IMR-90 (cell line): ENCODE results near the gene C11orf21. TPM values are rescaled to one million over a fixed set of nuclear protein-coding genes. Genes with fewer than 3 reads are reported as not detected.

Source experiments
- ATAC-seq: fragments of 200-7000 bp; cut with Tn5 transposase; 2 replicates; pipeline ENCODE4 v1.9.1; 2020; ENCODE audit warnings: low read depth, mild to moderate bottlenecking, moderate library complexity
- BruUV-seq: library from RNA; stranded (reverse); fragments of 400-500 nt; replicated peaks from 2 replicates; lab custom pipeline; 2021; lab: Mats Ljungman, UMichigan
- CTCF ChIA-PET: fragments of 300-600 bp; formaldehyde crosslinking; extraction: SDS; loops from one replicate; lab custom pipeline; 2021; ENCODE audit warnings: antibody characterized with exemption; lab: Yijun Ruan, JAX
- POLR2A ChIA-PET: fragments of 300-600 bp; sonication (Branson Sonifier 250); formaldehyde crosslinking; loops from one replicate; lab custom pipeline; 2022; ENCODE audit warnings: antibody characterized with exemption; ENCODE audit not compliant: unreplicated experiment; lab: Charles Lee
- DNase-seq: peaks from one replicate; pipeline ENCODE4 v3.0.0; 2013
- H2AFZ ChIP-seq: replicated peaks from 2 replicates; pipeline ENCODE3; 2013; ENCODE audit warnings: low read length, mild to moderate bottlenecking; ENCODE audit not compliant: poor library complexity
- H2AK5ac ChIP-seq: 2 replicates; pipeline ENCODE4 v1.6.1; 2013; ENCODE audit warnings: low read depth, low read length, inconsistent platforms
- H2AK9ac ChIP-seq: replicated peaks from 2 replicates; pipeline ENCODE3; 2013; ENCODE audit warnings: mild to moderate bottlenecking, low read depth, low read length, moderate library complexity; ENCODE audit not compliant: poor library complexity
- H2BK120ac ChIP-seq: 2 replicates; pipeline ENCODE4 v1.6.1; 2013; ENCODE audit warnings: low read depth, low read length, inconsistent platforms
- H2BK15ac ChIP-seq: 3 replicates; pipeline ENCODE4 v1.6.1; 2013; ENCODE audit warnings: low read depth, low read length, inconsistent platforms
- H2BK20ac ChIP-seq: 2 replicates; pipeline ENCODE4 v1.6.1; 2013; ENCODE audit warnings: low read depth, mild to moderate bottlenecking, inconsistent platforms, low read length, moderate library complexity
- H2BK5ac ChIP-seq: 2 replicates; pipeline ENCODE4 v1.6.1; 2013; ENCODE audit warnings: mild to moderate bottlenecking, low read depth, low read length, inconsistent platforms; ENCODE audit not compliant: poor library complexity, severe bottlenecking
- H3K14ac ChIP-seq: replicated peaks from 2 replicates; pipeline ENCODE4 v1.6.1; 2013; ENCODE audit warnings: low read depth, low read length, inconsistent platforms
- H3K18ac ChIP-seq: 2 replicates; pipeline ENCODE4 v1.6.1; 2013; ENCODE audit warnings: low read depth, low read length, control low read depth
- H3K23ac ChIP-seq: 2 replicates; pipeline ENCODE4 v1.6.1; 2013; ENCODE audit warnings: low read depth, low read length, inconsistent platforms
- H3K27ac ChIP-seq: 2 replicates; pipeline ENCODE4 v1.5.1; 2013; ENCODE audit warnings: mild to moderate bottlenecking, control low read depth, low read length; ENCODE audit not compliant: insufficient read depth
- H3K27me3 ChIP-seq: 2 replicates; pipeline ENCODE4 v1.6.1; 2013; ENCODE audit warnings: low read length; ENCODE audit not compliant: control insufficient read depth, insufficient read depth
- H3K36me3 ChIP-seq: 2 replicates; pipeline ENCODE4 v1.6.1; 2013; ENCODE audit warnings: low read length, mixed read lengths; ENCODE audit not compliant: control insufficient read depth, insufficient read depth
- H3K4ac ChIP-seq: 2 replicates; pipeline ENCODE4 v1.6.1; 2013; ENCODE audit warnings: low read depth, low read length, inconsistent platforms
- H3K4me1 ChIP-seq: 2 replicates; pipeline ENCODE4 v1.6.1; 2013; ENCODE audit warnings: low read length, mixed read lengths; ENCODE audit not compliant: control insufficient read depth, insufficient read depth
- H3K4me2 ChIP-seq: 2 replicates; pipeline ENCODE4 v1.6.1; 2013; ENCODE audit warnings: low read depth, mild to moderate bottlenecking, control low read depth, low read length, moderate library complexity
- H3K4me3 ChIP-seq: 2 replicates; pipeline ENCODE4 v1.5.1; 2013; ENCODE audit warnings: low read depth, mild to moderate bottlenecking, control low read depth, low read length, moderate library complexity; ENCODE audit not compliant: insufficient read depth
- H3K56ac ChIP-seq: 2 replicates; pipeline ENCODE4 v1.6.1; 2013; ENCODE audit warnings: low read length, inconsistent platforms; ENCODE audit not compliant: insufficient read depth; ENCODE audit errors: extremely low read depth
- H3K79me1 ChIP-seq, 2 experiments: 2 replicates each; pipeline ENCODE4 v1.6.1; 2013; ENCODE audit warnings: low read length in 2 of 2, inconsistent platforms in 1 of 2, low read depth in 1 of 2
- H3K9ac ChIP-seq: 2 replicates; pipeline ENCODE4 v1.6.1; 2013; ENCODE audit warnings: low read depth, low read length, control low read depth
- H3K9me1 ChIP-seq: 2 replicates; pipeline ENCODE4 v1.6.1; 2013; ENCODE audit warnings: low read length, inconsistent platforms; ENCODE audit not compliant: insufficient read depth
- H3K9me3 ChIP-seq: 2 replicates; pipeline ENCODE4 v1.6.1; 2013; ENCODE audit warnings: low read length; ENCODE audit not compliant: control insufficient read depth, insufficient read depth
- H4K20me1 ChIP-seq: 2 replicates; pipeline ENCODE4 v1.6.1; 2013; ENCODE audit warnings: low read length, inconsistent platforms; ENCODE audit not compliant: insufficient read depth
- H4K5ac ChIP-seq: 2 replicates; pipeline ENCODE4 v1.6.1; 2013; ENCODE audit warnings: mild to moderate bottlenecking, low read depth, low read length, control low read depth
- H4K8ac ChIP-seq, 2 experiments: 2 replicates each; pipeline ENCODE4 v1.6.1; 2013; ENCODE audit warnings: low read depth in 2 of 2, low read length in 2 of 2, control low read depth in 1 of 2, inconsistent platforms in 1 of 2
- H4K91ac ChIP-seq: 2 replicates; pipeline ENCODE4 v1.6.1; 2013; ENCODE audit warnings: low read depth, low read length, inconsistent platforms; ENCODE audit not compliant: insufficient read depth
- CHD1 ChIP-seq: IDR thresholded peaks from 2 replicates; pipeline ENCODE4 v1.6.1; 2012; ENCODE audit warnings: low read depth, low read length, improper control_type of control experiment
- RCOR1 ChIP-seq: IDR thresholded peaks from 2 replicates; pipeline ENCODE4 v1.6.1; 2012; ENCODE audit warnings: mild to moderate bottlenecking, low read length, improper control_type of control experiment; ENCODE audit not compliant: insufficient replicate concordance
- WGBS, 2 experiments: methylation state at CpG; one replicate each; pipeline versions ENCODE4 v1.1.5 to v1.1.7; 2013; ENCODE audit warnings: missing lambda C conversion rate in 2 of 2; ENCODE audit not compliant: insufficient read length in 1 of 2; ENCODE audit errors: extremely low coverage in 2 of 2; 5-methylcytosine and 5-hydroxymethylcytosine counted together
- dilution Hi-C: fragments of 300-500 bp; cut with HindIII; formaldehyde crosslinking; loops from one replicate; pipeline ENCODE4 v1.14.3; 2018; ENCODE audit warnings: low sequenced_read_pairs; ENCODE audit not compliant: unreplicated experiment
- in situ Hi-C: fragments of 300-500 bp; cut with MboI; formaldehyde crosslinking; loops from 3 replicates; pipeline ENCODE4 v1.14.3; 2019; ENCODE audit warnings: low sequenced_read_pairs, inconsistent platforms, mixed read lengths
- intact Hi-C: fragments of 100-400 bp; cut with micrococcal nuclease; formaldehyde crosslinking; loops from 2 replicates; pipeline ENCODE4 v1.10.0; 2022
- polyA plus RNA-seq, 3 experiments: library from polyadenylated mRNA; depleted of rRNA; stranded (reverse); fragments of >200 nt; gene quantifications; 2 replicates each; pipeline ENCODE4 v1.2.3, GENCODE V29; 2012; ENCODE audit warnings: low replicate concordance in 1 of 3
- total RNA-seq: library from RNA; depleted of rRNA; stranded (reverse); fragments of >200 nt; gene quantifications from 2 replicates; pipeline ENCODE4 v1.2.3, GENCODE V29; 2012
- TF ChIP-seq, protein P1 (sequence below): fragments of 150-350 bp; IDR thresholded peaks from 2 replicates; pipeline ENCODE4 v1.6.1; 2016; ENCODE audit warnings: low read depth, mild to moderate bottlenecking, low read length, moderate library complexity, borderline replicate concordance
- TF ChIP-seq, protein P2 (sequence below): fragments of 150-350 bp; IDR thresholded peaks from 2 replicates; pipeline ENCODE4 v1.6.1; 2017; ENCODE audit warnings: mild to moderate bottlenecking, antibody characterized with exemption, low read length, low read depth

Gene C11orf21
- total and polyA plus RNA-seq, 2 of the 4 experiments (the other 2 are of a cell fraction): not detected

DNA sequence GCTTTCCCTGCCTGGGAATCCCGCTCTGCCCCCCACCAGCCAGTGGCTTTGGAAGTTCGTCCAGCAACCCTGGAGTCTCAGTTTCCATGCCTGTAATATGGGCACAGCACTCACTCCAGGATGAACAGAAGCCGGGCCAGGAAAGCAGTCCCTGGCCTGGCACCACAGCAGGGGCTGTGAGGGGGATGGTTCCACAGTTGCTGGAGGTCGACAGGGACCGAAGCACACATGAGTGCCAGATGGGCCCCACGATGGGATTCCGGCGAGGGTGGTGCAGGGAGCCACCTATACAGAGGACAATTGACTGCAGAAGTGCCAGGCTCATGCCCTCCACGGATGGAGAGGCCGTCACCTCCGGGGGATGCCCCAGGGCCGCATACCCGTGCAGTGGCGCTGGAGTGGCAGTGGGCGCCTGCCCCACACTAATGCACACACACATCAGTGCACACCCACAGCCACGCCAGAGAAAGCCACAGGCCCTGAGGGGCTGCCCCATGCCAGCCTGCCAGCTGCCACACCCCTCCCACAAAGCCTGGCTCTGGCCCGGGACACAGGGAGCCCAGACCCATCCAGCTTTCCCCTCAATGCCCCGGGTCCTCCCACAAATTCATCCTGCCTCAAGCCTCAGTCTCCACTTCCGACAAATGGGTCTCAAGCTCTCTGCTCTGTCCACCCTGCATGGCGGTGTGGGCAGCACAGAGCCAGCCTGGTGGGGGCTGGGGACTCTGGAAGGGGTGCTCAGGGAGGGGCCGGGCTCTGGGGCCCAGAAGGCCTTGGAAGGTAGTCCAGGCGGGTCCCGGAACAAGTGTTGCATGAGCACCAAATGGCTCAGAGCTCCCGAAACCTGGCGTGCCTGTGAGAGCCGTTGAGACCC lies 41.0 kb downstream of the C11orf21 start (continued):
- TF ChIP-seq, protein P1, sequence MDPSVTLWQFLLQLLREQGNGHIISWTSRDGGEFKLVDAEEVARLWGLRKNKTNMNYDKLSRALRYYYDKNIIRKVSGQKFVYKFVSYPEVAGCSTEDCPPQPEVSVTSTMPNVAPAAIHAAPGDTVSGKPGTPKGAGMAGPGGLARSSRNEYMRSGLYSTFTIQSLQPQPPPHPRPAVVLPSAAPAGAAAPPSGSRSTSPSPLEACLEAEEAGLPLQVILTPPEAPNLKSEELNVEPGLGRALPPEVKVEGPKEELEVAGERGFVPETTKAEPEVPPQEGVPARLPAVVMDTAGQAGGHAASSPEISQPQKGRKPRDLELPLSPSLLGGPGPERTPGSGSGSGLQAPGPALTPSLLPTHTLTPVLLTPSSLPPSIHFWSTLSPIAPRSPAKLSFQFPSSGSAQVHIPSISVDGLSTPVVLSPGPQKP: no peak

DNA sequence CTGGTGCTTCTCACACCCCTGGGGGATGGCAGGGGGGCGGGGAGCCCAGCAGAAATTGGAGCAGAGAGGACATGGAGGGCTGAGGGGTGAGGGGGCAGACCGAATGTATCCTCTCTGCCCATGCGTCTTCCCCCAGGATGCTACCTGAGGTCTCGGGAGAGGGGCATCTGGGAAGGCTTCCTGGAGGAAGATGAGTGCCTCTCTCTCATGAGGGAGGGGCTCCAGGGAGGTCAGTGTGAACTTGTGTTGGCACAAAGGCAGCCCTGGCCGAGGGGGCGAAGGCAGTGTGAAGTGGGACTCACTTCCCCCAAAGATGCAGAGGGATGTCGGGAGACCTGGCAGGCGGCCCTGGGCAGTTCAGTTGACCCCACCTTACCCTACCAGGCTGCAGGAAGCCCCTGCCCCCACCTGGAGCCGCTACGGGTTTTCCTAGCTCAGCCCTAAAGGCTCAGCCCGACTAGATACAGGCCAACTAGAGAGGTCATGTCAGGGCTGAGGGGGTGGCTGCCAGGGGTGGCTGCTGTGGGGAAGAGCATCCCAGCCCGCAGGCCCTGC lies 41.7 kb downstream of the C11orf21 start:
- BruUV-seq: no TSS peak
- Histone ChIP-seq H3K56ac (no peak overlapping the region), H2BK20ac (no peak overlapping the region), H3K9me1 (no peaks in the 10 kb centered on the region), H2AK9ac (no peak overlapping the region), H3K18ac (no peak overlapping the region), H4K20me1 (no peaks in the 10 kb centered on the region), H3K4ac (no peak overlapping the region), H3K9ac (no peak overlapping the region), H3K4me3 (no peak overlapping the region), H3K4me2 (no peak overlapping the region), H3K36me3 (no peaks in the 10 kb centered on the region), H3K23ac (no peak overlapping the region), H2BK5ac (no peak overlapping the region), H3K27me3 (peaks cover 45% of the 10 kb centered on the region), H4K91ac (no peak overlapping the region), H3K27ac (no peak overlapping the region), H3K4me1 (no peaks in the 10 kb centered on the region), H4K8ac (no peak overlapping the region), H2BK120ac (no peak overlapping the region), H2AK5ac (no peak overlapping the region), H3K14ac (no peak overlapping the region), H2AFZ (no peak overlapping the region), H2BK15ac (no peak overlapping the region), H4K5ac (no peak overlapping the region), H3K79me1 (no peaks in the 10 kb centered on the region), H3K9me3 (no peaks in the 10 kb centered on the region)
- no peak for DNase-seq
- POLR2A ChIA-PET: no interaction called here
- dilution Hi-C loops (no loop called here), in situ Hi-C loops (no loop called here), intact Hi-C loops (no loop called here)
- no CpG with 5 or more reads among the region's 12 CpGs for WGBS, 2 experiments
- CTCF ChIA-PET: no interaction called here
- TF ChIP-seq CHD1 (no peak), RCOR1 (no peak)
- TF ChIP-seq, protein P2, sequence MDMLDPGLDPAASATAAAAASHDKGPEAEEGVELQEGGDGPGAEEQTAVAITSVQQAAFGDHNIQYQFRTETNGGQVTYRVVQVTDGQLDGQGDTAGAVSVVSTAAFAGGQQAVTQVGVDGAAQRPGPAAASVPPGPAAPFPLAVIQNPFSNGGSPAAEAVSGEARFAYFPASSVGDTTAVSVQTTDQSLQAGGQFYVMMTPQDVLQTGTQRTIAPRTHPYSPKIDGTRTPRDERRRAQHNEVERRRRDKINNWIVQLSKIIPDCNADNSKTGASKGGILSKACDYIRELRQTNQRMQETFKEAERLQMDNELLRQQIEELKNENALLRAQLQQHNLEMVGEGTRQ: no peak
- no peak for ATAC-seq
